HL-60 (cell line): ENCODE data around the gene EPS8.

ENCODE experiments used
- DNase-seq, 2 experiments: peaks; one replicate each; pipeline ENCODE4 v3.0.0-alpha.2; 2010 to 2020; ENCODE audit warnings: low read depth in 1 of 2, low spot score in 1 of 2
- H3K27ac ChIP-seq: fragments of 250-450 bp; sonication (Bioruptor Pico); replicated peaks from 2 replicates; pipeline ENCODE4 v1.5.1; 2020; ENCODE audit warnings: mild to moderate bottlenecking, moderate library complexity
- H3K27me3 ChIP-seq: fragments of 250-450 bp; sonication (Bioruptor Pico); 2 replicates; pipeline ENCODE4 v1.5.1; 2021; ENCODE audit warnings: mild to moderate bottlenecking, moderate library complexity; ENCODE audit not compliant: insufficient read depth, poor library complexity, severe bottlenecking
- H3K4me3 ChIP-seq: replicated peaks from 2 replicates; pipeline ENCODE4 v1.5.1; 2011; ENCODE audit warnings: mild to moderate bottlenecking, control low read depth, low read length; ENCODE audit not compliant: insufficient read depth
- GABPA ChIP-seq: IDR thresholded peaks from 2 replicates; pipeline ENCODE4 v1.6.1; 2012; ENCODE audit warnings: low read depth
- POLR2AphosphoS5 ChIP-seq: IDR thresholded peaks from 2 replicates; pipeline ENCODE4 v1.6.1; 2012; ENCODE audit warnings: low read depth
- SPI1 ChIP-seq: IDR thresholded peaks from 2 replicates; pipeline ENCODE4 v1.6.1; 2012; ENCODE audit warnings: low read depth, mild to moderate bottlenecking, borderline replicate concordance
- TF ChIP-seq, protein P1 (sequence below): IDR thresholded peaks from 2 replicates; pipeline ENCODE4 v1.6.1; 2012; ENCODE audit warnings: low read depth; ENCODE audit not compliant: insufficient replicate concordance
- TF ChIP-seq, protein P2 (sequence below): IDR thresholded peaks from one replicate; pipeline ENCODE4 v1.5.1; 2011; ENCODE audit warnings: low read length, control low read depth, inconsistent platforms; ENCODE audit not compliant: insufficient read depth

EPS8 gene

GRCh38 chr12:15677228-15677627 lies 112.0 kb downstream of the EPS8 start:
- no peak overlapping the region for H3K27ac ChIP-seq
- TF ChIP-seq GABPA (no peak), SPI1 (no peak), POLR2AphosphoS5 (no peak)
- TF ChIP-seq, protein P1, sequence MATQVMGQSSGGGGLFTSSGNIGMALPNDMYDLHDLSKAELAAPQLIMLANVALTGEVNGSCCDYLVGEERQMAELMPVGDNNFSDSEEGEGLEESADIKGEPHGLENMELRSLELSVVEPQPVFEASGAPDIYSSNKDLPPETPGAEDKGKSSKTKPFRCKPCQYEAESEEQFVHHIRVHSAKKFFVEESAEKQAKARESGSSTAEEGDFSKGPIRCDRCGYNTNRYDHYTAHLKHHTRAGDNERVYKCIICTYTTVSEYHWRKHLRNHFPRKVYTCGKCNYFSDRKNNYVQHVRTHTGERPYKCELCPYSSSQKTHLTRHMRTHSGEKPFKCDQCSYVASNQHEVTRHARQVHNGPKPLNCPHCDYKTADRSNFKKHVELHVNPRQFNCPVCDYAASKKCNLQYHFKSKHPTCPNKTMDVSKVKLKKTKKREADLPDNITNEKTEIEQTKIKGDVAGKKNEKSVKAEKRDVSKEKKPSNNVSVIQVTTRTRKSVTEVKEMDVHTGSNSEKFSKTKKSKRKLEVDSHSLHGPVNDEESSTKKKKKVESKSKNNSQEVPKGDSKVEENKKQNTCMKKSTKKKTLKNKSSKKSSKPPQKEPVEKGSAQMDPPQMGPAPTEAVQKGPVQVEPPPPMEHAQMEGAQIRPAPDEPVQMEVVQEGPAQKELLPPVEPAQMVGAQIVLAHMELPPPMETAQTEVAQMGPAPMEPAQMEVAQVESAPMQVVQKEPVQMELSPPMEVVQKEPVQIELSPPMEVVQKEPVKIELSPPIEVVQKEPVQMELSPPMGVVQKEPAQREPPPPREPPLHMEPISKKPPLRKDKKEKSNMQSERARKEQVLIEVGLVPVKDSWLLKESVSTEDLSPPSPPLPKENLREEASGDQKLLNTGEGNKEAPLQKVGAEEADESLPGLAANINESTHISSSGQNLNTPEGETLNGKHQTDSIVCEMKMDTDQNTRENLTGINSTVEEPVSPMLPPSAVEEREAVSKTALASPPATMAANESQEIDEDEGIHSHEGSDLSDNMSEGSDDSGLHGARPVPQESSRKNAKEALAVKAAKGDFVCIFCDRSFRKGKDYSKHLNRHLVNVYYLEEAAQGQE: no peak
- TF ChIP-seq, protein P2, sequence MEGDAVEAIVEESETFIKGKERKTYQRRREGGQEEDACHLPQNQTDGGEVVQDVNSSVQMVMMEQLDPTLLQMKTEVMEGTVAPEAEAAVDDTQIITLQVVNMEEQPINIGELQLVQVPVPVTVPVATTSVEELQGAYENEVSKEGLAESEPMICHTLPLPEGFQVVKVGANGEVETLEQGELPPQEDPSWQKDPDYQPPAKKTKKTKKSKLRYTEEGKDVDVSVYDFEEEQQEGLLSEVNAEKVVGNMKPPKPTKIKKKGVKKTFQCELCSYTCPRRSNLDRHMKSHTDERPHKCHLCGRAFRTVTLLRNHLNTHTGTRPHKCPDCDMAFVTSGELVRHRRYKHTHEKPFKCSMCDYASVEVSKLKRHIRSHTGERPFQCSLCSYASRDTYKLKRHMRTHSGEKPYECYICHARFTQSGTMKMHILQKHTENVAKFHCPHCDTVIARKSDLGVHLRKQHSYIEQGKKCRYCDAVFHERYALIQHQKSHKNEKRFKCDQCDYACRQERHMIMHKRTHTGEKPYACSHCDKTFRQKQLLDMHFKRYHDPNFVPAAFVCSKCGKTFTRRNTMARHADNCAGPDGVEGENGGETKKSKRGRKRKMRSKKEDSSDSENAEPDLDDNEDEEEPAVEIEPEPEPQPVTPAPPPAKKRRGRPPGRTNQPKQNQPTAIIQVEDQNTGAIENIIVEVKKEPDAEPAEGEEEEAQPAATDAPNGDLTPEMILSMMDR: no peak
- H3K27me3 ChIP-seq: no peaks in the 10 kb centered on the region
- H3K4me3 ChIP-seq: no peak overlapping the region
- DNase-seq: no peak

GRCh38 chr12:15672671-15673270 lies 116.4 kb downstream of the EPS8 start:
- no peaks in the 10 kb centered on the region for H3K27me3 ChIP-seq
- H3K4me3 ChIP-seq: no peak overlapping the region
- TF ChIP-seq GABPA (no peak), POLR2AphosphoS5 (no peak), SPI1 (no peak)
- TF ChIP-seq, protein P2: no peak
- TF ChIP-seq, protein P1: no peak
- no peak overlapping the region for H3K27ac ChIP-seq
- DNase-seq: no peak

- no peak for TF ChIP-seq GABPA
- TF ChIP-seq, protein P1: no peak
- TF ChIP-seq SPI1: no peak
- TF ChIP-seq, protein P2: no peak
- TF ChIP-seq POLR2AphosphoS5: no peak
Observed at GRCh38 chr12:15670756-15671155, 118.4 kb downstream of the EPS8 start.

More at GRCh38 chr12:15670756-15671155, 118.4 kb downstream of the EPS8 start:
- no peak for DNase-seq
- no peak overlapping the region for H3K4me3 ChIP-seq
- no peaks in the 10 kb centered on the region for H3K27me3 ChIP-seq
- no peak overlapping the region for H3K27ac ChIP-seq
